GM06990 (cell line): ENCODE measurements around the gene NKD1.
"Not testable (repeated sequence)": the region's sequence is repeated elsewhere in the genome, so short reads cannot be mapped to it uniquely, and the experiment has no call there.

ENCODE experiments used
- DNase-seq: peaks from one replicate; pipeline ENCODE4 v3.0.0-alpha.2; 2011; ENCODE audit not compliant: insufficient read length; ENCODE audit errors: extremely low read depth
- H3K27me3 ChIP-seq: replicated peaks from 2 replicates; pipeline ENCODE4 v1.6.0; 2011; ENCODE audit warnings: low read length; ENCODE audit not compliant: control insufficient read depth, insufficient read depth
- H3K36me3 ChIP-seq: 2 replicates; pipeline ENCODE4 v1.5.1; 2011; ENCODE audit warnings: low read length; ENCODE audit not compliant: control insufficient read depth, insufficient read depth
- H3K4me3 ChIP-seq: replicated peaks from 2 replicates; pipeline ENCODE4 v1.5.1; 2011; ENCODE audit warnings: low read depth, mild to moderate bottlenecking, control low read depth, low read length
- TF ChIP-seq, protein P1 (sequence below): IDR thresholded peaks from 2 replicates; pipeline ENCODE4 v1.5.1; 2011; ENCODE audit warnings: low read length, control low read depth, mild to moderate bottlenecking, inconsistent platforms; ENCODE audit not compliant: insufficient read depth, poor library complexity, severe bottlenecking

The NKD1 gene

DNA sequence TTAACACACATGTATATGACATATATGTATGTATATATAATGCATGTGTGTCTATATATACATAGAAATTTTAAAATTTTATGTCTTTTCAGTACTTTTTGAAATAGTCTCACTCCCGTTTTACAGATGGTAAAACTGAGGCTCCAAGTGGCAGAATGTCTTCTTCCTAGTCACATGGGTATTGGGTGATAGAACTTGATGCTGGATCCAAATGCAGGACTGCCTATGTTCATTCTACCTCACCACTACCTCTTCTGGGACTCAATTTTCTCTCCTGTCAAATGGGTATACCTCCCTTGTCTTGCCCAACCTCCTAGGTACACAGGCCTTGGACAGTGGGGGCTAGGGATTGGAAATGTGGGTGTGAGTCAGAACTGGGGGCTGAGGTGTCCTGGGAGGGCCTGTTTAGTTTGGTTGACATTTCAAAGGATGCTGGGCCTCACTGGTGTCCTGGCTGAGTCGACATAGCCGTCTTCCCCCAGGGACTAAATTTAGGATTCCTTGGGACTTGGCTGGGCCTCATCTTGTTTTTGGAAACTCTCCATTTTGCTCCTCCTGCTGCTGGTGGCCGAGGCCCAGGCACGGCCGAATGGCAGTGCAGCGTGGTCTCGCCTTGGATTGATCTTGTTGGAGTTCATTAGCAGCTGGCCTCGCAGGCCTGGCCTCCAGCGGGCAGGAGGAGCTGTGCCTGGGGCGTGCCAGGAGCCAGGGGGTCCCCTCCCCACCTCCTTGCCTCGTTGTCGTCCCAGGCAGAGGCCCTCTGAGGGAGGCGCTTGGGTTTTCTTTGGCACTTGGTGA is 25.9 kb downstream of the NKD1 start:
- H3K36me3 ChIP-seq, result no peaks in the 10 kb centered on the region
- no peaks in the 10 kb centered on the region for H3K27me3 ChIP-seq
- no peak overlapping the region for H3K4me3 ChIP-seq
- TF ChIP-seq, protein P1, sequence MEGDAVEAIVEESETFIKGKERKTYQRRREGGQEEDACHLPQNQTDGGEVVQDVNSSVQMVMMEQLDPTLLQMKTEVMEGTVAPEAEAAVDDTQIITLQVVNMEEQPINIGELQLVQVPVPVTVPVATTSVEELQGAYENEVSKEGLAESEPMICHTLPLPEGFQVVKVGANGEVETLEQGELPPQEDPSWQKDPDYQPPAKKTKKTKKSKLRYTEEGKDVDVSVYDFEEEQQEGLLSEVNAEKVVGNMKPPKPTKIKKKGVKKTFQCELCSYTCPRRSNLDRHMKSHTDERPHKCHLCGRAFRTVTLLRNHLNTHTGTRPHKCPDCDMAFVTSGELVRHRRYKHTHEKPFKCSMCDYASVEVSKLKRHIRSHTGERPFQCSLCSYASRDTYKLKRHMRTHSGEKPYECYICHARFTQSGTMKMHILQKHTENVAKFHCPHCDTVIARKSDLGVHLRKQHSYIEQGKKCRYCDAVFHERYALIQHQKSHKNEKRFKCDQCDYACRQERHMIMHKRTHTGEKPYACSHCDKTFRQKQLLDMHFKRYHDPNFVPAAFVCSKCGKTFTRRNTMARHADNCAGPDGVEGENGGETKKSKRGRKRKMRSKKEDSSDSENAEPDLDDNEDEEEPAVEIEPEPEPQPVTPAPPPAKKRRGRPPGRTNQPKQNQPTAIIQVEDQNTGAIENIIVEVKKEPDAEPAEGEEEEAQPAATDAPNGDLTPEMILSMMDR, result no peak
- DNase-seq, result no peak

DNA sequence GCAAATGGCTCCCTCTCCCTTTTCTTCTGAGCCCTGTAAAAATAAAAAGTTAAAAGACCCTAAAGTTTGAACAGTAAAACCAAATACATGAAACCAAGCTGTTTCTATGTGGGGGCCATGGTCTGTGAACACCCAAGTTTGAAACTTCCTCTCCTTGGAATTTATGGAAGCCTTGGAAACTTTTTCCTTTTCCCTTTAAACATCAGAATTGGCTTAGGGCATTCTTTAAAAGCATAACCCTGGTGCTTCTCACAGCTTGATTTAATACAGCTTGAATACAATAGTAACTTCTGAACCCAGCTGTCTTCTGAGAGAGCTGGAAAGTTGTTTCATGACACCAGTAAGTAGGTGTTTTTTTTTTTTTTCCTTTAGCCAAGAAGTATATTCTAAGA is 26.5 kb downstream of the NKD1 start:
- no peak for DNase-seq

DNA sequence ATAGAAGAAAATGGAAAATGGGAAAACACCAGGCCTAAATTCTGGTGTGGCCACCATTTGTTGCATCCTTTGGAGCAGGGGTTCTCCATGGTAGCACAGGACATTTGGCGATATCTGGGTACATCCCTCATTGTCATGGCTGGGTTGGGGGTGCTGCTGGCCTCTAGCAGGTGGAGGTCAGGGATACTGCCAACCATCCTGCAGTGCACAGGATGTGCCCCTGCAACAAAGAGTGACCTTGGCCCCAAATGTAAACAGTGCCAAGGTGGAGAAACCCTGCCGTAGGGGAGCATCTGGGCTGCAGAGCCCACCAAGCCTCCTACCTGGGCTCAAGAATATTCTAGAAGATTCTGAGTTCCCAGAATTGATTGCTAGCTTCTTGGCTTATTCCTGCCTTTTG is 27.5 kb downstream of the NKD1 start:
- Histone ChIP-seq H3K36me3 (no peaks in the 10 kb centered on the region), H3K27me3 (no peaks in the 10 kb centered on the region), H3K4me3 (no peak overlapping the region)
- no peak for DNase-seq
- TF ChIP-seq, protein P1, result no peak

More for the DNA sequence above, 26.5 kb downstream of the NKD1 start:
- TF ChIP-seq, protein P1, result no peak
- Histone ChIP-seq H3K27me3 (no peaks in the 10 kb centered on the region), H3K4me3 (no peak overlapping the region), H3K36me3 (no peaks in the 10 kb centered on the region)

DNA sequence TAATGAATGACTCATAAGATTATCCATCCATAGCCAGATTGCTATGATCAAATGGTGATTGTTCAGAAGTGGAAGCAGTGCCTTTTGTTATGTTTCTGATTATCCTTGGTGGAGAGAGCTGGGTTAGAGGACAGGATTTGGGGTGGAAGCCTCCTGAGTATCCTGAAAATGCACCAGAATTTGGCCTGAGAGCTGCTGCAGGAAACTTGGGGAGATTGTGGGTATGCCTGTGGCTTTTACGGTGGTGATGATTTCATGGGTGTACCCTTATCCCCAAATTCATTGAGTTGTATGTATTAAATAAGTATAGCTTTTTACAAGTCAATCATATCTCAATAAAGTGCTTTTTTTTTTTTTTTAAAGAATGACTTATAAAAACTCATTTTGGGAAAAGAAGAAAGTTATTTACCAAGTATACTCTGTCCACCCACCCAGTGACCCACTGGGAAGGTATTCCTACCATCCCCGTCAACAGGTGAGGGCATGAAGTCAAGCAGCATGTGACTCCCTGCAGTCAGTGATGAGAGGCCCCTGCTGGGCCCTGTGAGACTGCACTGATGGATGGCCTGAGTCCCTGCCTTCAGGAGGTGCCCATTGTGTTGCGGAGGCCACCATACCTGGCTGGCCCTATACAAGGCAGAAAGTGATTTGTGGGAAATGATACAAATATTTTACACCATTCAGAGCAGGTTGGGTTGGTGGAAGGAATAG is 28.4 kb downstream of the NKD1 start:
- TF ChIP-seq, protein P1, result no peak
- DNase-seq, result no peak

DNA sequence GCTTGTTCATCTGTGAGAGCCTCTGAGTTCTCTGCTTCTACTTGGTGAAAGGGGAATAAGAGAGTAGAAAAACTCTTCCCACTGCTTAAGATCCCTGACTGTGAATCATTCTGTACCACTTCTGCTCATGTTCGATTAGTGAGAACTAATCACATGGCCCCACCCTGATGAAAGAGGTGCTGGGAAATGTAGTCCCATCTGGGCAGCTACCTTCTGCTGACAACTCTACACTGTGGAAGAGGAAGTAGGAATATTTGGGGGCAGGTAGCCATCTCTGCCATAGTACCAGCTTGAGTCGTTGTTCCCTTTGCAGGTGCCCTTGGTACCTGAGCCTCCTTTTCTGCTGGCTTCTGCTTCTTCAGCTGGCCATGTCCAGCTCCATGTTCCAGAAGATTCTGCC is 29.9 kb downstream of the NKD1 start:
- Histone ChIP-seq H3K36me3 (no peaks in the 10 kb centered on the region), H3K27me3 (no peaks in the 10 kb centered on the region), H3K4me3 (no peak overlapping the region)
- DNase-seq, result no peak
- TF ChIP-seq, protein P1, result no peak

More for the DNA sequence above, 28.4 kb downstream of the NKD1 start:
- Histone ChIP-seq H3K27me3 (no peaks in the 10 kb centered on the region), H3K4me3 (no peak overlapping the region), H3K36me3 (no peaks in the 10 kb centered on the region)

DNA sequence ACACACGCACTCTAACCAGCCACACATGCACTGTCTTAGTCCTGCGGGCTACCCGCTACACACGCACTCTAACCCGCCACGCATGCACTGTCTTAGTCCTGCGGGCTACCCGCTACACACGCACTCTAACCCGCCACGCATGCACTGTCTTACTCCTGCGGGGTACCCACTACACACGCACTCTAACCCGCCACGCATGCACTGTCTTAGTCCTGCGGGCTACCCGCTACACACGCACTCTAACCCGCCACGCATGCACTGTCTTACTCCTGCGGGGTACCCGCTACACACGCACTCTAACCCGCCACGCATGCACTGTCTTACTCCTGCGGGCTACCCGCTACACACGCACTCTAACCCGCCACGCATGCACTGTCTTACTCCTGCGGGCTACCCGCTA is 31.2 kb downstream of the NKD1 start:
- not testable (repeated sequence) for H3K36me3 ChIP-seq, H3K4me3 ChIP-seq, DNase-seq, H3K27me3 ChIP-seq
